HL-60/S4 treated with retinoic acid at 250 ng/mL for 4 days and 3 days (cell line): ENCODE measurements around the gene DIPK1A.
"Not testable (repeated sequence)": the region's sequence is repeated elsewhere in the genome, so short reads cannot be mapped to it uniquely, and the experiment has no call there.

Source experiments
- in situ Hi-C: fragments of 300-500 bp; cut with MboI; formaldehyde crosslinking; loops from 2 replicates; pipeline ENCODE4 v1.7.0; 2022; ENCODE audit warnings: low sequenced_read_pairs

The DIPK1A gene

DNA sequence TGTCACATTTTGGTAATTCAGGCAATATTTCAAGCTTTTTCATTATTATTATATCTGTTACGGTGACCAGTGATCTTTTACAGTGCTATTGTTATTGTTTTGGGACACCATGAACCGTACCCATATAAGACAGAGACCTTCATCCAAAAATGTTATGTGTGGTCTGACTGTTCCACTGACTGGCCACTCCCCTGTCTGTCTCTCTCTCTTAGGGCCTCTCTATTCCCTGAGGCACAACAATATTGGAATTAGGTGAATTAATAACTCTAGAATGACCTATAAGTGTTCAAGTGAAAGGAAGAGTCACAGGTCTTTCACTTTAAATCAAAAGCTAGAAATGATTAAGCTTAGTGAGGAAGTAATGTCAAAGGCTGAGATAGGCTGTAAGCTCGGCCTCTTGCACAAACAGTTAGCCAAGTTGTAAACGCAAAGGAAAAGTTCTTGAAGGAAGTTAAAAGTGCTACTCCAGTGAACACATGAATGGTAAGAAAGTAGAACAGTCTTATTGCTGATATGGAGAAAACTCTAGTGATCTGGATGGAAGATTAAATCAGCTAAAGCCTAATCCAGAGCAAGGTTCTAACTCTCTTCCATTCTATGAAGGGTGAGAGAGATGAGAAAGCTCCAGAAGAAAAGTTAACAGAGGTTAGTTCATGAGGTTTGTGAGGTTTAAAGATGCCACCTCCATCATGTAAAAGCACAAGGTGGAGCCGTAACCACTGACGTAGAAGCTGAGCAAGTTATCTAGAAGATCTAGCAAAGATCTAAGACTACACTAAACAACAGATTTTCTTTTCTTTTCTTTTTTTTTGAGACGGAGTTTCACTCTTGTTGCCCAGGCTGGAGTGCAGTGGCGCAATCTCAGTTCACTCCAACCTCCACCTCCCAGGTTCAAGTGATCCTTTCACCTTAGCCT is 19.7 kb upstream of the DIPK1A start:
- in situ Hi-C loops: no loop called here

DNA sequence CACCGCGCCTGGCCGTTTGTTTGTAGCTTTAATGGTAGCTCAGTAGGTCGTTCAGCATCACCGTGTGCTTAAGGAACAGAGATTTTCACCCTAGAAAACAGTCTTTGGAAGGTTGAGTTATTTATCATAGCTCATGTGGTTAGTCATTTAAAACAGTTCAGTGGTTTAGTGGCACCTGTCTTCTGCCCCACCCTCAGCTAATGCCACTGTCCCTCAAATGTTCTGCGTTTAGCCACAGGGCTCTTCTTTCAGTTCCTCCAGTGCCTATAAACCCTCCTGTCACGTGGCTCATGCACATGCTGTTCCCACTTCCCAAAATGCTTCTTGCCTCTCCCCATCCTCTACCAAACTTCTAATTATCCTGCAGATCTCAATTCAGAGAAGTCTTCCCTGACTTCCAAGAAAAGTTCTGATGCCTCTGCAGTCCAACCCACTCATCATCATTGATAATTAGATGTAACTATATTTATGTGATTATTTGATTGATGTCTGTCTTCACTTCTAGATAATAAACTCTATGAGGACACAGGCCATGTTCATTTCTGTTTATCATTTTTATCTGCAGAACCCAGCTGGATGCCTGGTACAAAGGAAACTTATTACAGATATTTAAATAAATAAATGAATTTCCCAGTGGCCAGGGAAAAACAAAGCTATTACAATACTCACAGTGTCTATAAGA is 14.4 kb upstream of the DIPK1A start:
- in situ Hi-C loops: no loop called here

DNA sequence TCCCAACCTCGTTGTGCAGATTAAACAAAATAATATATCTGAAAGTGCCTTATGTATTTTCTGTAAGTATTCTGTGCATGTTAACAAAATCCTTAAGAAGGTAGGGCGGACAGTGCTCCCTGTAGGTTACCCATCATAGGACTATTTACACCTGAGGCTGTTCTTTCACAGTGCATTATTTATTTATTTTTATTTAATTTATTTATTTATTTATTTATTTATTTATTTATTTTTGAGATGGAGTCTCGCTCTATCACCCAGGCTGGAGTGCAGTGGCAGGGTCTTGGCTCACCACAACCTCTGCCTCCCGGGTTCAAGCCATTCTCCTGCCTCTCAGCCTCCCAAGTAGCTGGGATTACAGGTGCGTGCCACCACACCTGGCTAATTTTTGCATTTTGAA is 12.8 kb upstream of the DIPK1A start:
- in situ Hi-C loops: not testable (repeated sequence)

DNA sequence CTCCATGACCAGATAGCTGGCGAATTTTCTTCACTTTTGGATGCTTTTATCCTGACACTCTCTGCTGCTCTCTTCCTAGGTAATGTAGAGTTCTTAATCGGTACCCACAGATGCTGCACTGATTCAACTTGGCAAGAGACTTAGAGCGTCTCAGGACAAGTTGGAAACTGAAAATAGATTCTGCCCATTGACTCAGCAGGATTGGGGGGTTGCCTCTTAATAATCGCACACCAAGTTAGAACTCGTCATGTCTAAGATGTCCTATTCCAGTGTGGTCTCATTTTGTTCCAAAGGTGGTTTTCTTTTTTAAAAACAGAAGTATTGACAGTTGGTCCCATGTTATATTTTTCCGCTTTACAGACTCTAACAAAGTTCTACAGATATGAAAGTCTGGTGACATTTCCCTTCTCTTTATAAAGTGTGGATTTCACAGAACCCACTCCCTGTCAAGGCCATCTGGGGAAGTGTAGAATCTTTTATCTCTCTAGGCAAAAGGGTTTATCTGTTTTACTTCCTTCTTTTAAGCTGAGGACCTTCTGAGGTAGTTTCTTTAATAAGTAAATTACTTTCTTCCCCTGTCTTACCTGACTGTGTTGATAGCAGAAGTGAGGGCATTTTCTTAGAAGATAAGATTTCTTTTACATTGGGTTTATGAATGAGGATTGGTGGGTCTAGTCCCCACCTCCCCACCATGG is 12.1 kb upstream of the DIPK1A start:
- in situ Hi-C loops: no loop called here

DNA sequence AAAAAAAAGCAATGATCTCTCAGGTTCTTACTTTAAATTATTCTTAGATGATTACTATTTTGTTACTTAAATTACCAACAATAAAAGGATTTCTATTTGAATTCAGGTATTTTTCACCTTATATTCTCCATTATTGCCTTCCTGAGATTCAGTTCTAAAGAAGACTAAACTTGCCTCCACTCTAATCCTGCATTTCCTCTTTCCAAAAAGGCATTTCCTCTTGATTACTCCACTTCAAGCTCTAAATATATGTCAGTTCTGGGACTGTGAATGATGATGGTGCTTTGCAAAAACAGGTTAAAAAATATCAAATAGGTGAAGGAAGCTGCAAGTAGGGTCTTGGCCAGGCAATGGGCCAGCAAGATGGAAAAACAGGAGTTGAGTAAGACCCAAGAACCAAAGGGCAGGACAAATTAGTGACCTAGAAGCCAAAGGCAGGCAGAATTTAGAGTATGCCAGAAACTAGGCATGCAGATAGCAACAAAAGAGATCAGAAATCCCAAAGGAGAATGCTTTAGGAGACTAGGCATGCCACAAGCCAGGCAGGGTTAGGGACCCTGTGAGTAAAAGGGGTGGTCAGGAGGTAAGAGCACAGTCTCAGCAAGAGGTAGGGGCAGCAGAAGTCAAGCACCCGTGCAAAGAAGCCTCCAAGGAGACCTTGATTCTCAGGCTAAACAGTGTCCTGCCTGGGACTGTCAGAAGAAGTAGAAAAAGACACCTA is 11.3 kb upstream of the DIPK1A start:
- in situ Hi-C loops: no loop called here

DNA sequence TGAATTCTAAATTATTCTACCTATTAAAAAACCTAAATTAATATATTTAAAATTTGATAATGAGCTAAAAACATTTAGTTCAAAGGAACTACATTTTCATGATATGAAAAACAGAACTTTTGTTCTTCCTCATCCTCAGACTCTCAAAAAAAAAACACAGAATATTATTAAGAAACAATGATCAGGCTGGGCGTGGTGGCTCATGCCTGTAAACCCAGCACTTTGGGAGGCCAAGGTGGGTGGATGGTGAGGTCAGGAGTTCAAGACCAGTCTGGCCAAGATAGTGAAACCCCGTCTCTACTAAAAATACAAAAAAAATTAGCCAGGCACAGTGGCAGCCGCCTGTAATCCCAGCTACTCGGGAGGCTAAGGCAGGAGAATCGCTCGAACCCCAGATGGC is 10.7 kb upstream of the DIPK1A start:
- in situ Hi-C loops: not testable (repeated sequence)

DNA sequence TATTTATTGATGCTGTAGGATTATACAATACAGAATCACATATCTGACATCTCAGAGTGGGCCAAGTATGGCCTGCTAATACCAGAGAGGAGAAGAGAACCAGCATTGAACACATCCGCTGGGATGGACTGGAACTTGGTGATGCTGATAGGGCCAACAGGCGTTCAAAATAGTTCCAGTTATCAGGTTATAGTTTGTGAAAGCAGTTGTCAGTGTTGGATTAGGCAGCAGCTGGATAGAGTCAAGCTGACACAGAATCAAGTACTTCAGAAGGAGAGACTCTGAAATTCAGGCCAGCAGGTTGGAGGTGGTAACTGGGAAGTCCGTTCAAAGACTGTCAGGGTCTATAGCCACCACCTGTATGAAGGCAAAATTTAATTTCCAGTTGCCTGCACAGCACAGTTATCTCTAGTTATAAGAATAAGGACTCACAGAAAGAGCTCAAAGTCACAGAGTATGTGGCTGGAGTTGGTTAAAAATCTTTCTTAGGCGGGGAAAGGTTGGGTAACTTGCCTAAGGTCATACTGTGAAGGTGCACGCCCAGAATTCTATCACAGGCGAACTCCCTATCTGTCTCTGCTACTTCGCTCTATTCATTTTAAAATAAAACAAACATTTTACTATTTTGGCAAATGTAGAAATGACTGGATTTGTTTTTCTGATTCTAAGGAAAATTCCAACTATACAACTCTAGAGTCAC is 9.9 kb upstream of the DIPK1A start:
- in situ Hi-C loops: no loop called here

DNA sequence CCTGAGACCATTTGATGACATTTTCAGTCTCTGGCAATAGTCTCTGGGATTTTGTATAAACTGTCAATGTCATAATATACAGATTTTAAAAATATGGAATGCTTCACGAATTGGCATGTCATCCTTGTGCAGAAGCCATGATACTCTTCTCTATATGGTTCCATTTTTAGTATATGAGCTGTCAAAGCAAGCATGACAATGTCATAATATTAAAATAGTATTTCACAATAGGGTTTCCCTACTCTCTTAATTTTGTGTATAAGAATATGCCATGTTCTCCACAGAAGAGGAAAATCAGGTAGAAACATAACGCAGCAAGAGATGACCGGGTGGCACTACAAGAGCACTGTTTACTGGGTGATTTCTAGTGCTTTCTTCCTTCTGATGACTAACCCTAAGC is 8.3 kb upstream of the DIPK1A start:
- in situ Hi-C loops: no loop called here

DNA sequence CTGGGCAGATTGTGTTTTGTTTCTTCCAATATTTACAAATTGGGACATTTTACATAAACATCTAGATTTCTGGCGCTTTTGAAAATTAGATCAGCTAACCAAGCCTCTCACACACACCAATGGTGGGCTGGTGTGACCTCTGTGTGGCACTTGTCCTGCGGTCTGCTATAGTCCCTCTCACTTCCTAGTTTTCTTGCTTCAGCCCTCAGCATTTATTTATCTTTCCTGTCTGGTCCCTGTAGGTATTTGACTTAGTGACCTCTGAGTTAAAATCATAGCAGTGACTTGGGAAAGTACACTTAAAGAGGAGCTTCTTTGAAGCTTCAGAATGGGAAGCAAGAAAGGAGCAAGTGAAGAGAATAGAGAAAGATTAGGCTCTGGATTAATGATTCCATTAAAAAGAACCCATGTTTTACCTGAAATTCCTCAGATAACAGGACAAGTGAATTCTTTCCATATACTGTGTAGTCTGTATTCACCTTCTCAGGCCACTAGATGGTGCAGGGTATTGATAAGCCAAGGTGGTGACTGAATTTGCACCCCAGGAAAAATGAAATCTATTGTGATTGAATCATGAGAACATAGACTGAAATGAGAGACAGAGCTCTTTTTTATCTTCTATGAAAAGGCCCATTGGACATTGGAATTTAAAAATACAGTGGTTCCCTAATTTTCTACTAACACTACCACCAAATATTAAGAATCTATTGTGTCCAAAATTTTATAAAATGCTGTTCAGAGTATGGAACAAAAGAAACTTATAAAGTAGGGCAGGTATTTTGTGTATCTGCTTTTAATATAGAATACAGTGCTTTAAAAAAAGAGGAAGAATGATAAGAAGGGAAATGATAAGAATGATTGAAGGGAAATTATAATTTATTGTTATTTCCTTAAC is 7.1 kb upstream of the DIPK1A start:
- in situ Hi-C loops: no loop called here

DNA sequence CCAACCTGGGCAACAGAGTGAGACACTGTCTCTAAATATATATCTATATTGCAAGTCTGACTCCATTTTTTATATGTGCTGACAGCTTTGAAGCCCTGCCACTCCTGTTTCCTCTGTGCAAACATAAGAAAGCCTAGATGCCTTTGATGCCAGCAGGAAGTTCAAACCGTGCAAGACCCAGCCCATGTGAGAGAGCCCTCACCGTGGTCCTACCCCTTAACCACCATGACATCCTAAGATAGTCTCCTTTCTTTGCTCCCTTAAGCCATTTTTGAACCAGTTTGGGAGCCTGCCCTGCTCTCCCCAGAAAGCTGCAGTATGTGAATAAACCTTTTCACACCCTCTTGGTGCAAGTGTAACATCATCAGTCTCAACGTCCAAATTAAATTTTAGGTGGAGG is 3.7 kb upstream of the DIPK1A start:
- in situ Hi-C loops: no loop called here

DNA sequence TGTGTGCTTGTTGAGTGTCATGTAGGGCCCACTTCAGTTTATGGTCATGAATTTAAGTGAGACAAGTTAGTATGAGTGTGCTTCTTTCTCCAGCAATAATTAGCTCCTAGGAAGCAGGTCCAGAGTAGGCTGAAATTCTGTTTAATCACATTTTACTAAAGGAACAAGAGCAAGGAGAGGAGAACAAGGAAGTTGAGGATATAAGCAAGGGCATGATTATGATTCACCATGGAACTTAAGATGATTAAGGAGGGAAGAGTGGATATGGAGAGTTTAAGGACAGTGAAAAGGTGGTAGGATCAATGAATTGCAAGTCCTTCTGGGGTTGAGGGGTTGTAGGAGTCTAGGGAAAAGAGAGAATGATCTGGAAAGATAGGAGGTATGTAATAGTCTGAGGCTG is 3.1 kb upstream of the DIPK1A start:
- in situ Hi-C loops: no loop called here

DNA sequence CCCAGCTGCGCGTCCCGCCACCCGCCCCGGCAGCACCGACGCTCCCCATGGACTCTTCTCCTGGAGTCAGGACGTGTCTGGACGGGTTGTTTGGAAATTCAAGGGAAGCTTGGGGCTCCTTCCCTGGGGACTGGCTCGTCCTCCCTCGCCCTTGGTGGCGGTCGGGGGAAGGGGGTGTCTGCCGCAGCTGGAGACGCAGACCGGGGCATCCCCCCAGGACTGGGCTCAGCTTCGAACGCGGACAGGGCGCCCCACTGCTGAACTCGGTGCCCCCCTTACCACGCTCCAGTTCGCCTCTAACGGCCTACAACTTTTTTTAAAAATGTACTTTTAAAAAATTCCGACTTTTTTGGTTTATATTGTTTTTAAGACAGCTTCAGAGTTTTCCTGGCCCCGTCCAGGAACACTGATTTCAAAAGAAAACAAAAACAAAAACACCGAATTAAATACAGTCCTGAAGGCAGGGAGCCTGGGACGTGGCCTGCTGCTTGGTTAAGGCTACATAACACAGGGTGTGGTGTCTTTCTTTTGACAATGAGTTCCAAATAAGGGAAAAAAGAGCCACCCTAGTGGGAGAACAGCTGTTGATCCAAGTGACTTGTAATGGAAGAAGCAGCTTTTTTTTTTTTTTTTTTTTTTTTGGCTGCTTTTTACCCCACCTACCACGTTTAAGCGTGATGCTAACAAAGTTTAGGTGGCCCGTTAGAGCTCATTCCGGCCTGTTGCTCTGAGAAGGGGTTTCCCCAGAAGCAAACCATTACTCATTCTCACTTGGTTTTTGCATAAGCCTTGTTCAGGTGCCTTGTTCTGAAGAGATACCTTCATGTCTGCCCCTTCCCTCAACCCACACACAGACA is 862 bp upstream of the DIPK1A start:
- in situ Hi-C loops: no loop called here

DNA sequence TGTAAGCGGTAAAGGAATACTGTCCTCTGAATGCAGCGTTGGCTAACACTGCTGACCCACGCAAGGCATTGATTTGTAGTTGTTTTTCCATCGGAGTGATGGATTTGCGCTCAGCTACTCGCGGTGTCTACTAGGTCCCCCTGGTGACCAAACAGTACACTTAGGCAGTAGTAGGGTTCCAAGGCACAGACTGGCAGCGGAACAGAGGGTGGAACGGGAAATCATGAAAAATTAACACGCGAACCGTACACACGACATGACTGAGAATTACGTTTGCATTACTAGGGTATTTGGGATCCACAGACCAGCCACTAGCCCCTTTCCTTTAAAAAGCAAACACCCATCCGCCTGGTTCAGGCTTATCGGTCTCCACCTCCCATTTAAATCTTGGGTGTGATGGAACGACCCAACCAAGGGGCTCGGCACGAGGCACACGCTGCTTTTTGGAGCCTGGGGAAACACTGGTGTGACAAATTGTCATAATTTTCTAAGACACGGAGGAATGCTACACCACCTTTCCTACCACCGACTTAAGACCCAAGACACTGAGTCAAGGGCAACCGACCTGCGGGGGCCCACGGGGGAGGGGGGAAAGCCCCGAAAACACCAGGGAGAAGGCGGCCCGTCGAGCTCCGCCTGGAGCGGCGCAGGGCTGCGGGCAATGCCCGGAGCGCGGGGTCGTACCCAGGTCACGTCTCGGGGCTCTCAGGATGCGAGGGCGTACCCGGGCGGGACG is 699 bp downstream of the DIPK1A start:
- in situ Hi-C loops: no loop called here

DNA sequence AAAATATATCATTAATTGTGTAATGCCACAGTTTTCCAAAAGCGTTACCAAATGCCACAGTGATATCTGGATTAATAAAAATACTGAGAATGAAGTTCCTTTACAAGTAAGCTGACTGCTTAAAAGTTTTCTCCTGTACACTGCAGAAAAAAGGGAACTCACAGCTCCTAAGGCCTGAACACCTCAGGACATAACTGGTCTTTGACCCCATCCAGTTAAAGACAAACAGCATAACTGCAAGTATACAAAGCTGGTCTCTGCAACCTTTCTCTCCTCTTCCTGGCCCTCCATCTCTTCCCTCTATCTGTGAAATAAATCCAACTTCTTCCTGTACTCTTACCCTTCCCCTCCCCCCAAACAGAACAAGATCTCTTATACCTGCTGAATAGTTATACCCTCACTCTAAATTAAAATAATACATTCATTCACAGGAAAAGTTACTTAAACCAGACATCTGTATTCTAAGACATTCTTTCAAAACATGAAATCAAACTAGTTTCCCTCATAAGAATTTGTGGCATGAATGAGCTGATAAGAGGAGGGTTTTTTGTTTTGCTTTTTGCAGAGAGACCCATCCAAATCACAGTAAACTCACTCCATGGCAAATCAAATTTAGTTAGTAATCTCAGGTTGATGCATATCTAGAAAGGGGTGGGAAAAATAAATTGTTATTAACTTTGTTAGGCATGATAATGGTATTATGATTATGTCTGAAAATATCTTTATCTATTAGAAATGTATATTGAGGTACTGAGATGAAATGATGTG is 2.9 kb downstream of the DIPK1A start:
- in situ Hi-C loops: no loop called here

DNA sequence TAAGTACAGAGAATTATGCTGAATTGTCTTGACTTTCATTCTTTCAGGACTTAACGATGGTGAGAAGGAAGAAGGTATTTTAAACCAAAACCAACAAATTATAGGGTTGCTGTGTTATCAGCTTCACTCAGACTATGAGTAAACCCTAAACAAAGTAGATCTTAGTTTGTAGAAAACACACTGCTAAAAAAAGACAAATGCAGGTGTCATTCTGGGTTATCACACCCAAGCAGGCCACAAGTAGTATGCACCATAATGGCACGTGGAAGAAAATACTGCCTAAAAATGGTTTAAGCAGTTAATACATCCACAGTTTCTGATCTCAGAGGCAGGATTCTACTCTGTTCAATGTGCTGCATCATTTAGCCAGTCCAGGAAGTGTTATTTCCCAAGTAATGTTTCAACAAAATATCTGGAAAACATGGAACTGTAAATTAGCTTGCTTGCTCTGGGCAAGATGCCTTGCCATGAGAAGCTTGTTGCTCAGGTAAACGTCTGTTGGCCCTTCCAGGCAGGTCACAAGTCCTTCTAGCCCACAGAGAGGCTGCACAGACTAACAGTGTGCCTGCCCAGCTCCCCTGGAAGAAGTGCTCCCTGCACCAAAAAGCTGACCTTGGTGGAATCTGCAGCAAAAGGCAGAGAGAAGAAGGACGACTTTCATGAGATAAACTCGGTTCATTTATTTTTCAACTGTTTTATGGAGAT is 4.1 kb downstream of the DIPK1A start:
- in situ Hi-C loops: no loop called here

DNA sequence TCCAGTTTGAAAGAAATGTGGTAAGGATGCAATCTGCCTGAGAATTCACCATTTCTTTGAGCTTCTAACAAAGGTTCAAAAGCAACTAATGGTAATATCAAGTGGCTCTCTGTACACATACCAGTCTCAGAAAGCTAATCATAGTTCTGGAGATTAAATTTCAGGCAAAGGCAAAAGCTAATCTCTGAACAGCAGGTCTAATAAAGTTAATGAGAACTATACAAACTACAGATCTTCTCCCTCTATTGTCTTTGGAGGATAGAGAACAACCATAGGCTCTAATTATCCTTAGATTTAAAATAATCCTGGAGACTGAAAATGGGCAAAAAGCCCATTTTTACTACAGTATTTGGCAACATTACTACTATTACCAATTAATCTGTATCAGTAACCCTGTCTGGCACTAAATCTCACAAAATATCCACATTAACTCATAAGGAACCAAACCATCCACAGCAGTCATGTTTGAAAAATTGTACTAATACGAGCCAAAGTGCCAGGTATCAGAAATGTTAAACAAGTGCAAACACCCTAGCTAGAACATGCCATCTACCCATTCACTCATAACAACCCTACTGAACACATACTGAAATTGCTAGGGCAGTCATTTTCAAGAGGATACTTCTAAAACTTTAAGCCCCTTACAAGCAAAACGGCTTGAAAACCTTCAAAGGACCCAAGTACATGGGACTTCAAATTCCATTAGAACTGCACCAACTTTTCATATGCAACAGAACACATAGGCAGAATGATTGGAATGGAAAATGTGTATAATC is 4.8 kb downstream of the DIPK1A start:
- in situ Hi-C loops: no loop called here
